ENCODE measurements around the gene ITPK1.

DNA sequence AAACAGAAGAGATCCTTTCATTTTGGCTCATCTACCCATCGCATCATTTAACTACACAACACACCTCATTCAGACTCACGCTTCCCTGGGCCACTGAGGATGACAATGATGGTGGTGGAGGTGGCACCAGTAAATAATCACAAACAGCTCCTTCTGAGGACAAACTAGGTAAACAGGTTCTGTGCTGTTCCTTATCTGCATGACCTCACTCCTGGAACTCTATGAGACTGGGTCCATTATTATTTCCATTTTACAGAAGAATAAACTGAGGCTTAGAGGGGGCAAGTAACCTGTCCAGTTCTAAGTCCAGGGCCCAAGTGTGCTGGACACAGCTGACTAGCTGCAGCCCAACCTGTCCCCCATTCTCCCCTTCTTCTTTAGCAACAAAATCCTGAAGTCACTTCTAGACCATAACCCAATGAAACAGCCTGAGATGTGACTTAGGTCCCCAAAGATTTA is 50.4 kb downstream of the ITPK1 start:
- TF ChIP-seq POLR2A (IDR thresholded peaks at IDR 0.05; ENCODE audit: low read depth, low read length) (no peak), POLR2AphosphoS5 (IDR thresholded peaks at IDR 0.05; ENCODE audit: low read depth, low read length) (no peak), TAF1 (IDR thresholded peaks at IDR 0.05; ENCODE audit: borderline replicate concordance, low read depth, low read length) (no peak)

All from GM12892 (cell line).